GM12878 (cell line): ENCODE results near the gene PSRC1.

Experiments used
- ATF3 ChIP-seq: IDR thresholded peaks from 2 replicates; pipeline ENCODE4 v1.6.1; 2011; ENCODE audit warnings: low read depth, mild to moderate bottlenecking, low read length, moderate library complexity, borderline replicate concordance; ENCODE audit errors: extremely low read depth
- CTCF ChIP-seq, 3 experiments: IDR thresholded peaks in 2 of 3; conservative IDR thresholded peaks in 1 of 3; 2 replicates each; pipeline ENCODE4 v1.5.1; 2011; ENCODE audit warnings: low read depth in 3 of 3, low read length in 3 of 3, mild to moderate bottlenecking in 3 of 3, control low read depth in 2 of 3, moderate library complexity in 2 of 3, inconsistent platforms in 1 of 3, mixed read lengths in 1 of 3; ENCODE audit not compliant: control insufficient read depth in 2 of 3, insufficient read depth in 1 of 3; ENCODE audit errors: extremely low read depth in 1 of 3
- CUX1 ChIP-seq: IDR thresholded peaks from 2 replicates; pipeline ENCODE4 v1.6.1; 2012; ENCODE audit warnings: improper control_type of control experiment, low read depth, low read length; ENCODE audit not compliant: insufficient replicate concordance
- EZH2 ChIP-seq: IDR thresholded peaks from 2 replicates; pipeline ENCODE4 v1.6.1; 2012; ENCODE audit warnings: low read depth, mild to moderate bottlenecking, control low read depth, inconsistent platforms, low read length, borderline replicate concordance; ENCODE audit not compliant: control insufficient read depth
- MTA2 ChIP-seq: fragments of 450-650 bp; IDR thresholded peaks from 2 replicates; pipeline ENCODE4 v1.6.1; 2016; ENCODE audit warnings: low read depth, mild to moderate bottlenecking, moderate library complexity
- NFIC ChIP-seq: IDR thresholded peaks from 2 replicates; pipeline ENCODE4 v1.6.1; 2012; ENCODE audit warnings: low read depth, mild to moderate bottlenecking, inconsistent platforms, low read length, moderate library complexity
- NFYB ChIP-seq: IDR thresholded peaks from 2 replicates; pipeline ENCODE4 v1.6.1; 2011; ENCODE audit warnings: low read depth, mild to moderate bottlenecking, low read length, improper control_type of control experiment, moderate library complexity; ENCODE audit not compliant: insufficient read depth
- POLR2AphosphoS5 ChIP-seq: IDR thresholded peaks from 2 replicates; pipeline ENCODE4 v1.6.1; 2011; ENCODE audit warnings: mild to moderate bottlenecking, low read length, inconsistent platforms
- POU2F2 ChIP-seq: IDR thresholded peaks from 3 replicates; pipeline ENCODE4 v1.6.1; 2011; ENCODE audit warnings: low read depth, mild to moderate bottlenecking, low read length, borderline replicate concordance
- RAD21 ChIP-seq: IDR thresholded peaks from 2 replicates; pipeline ENCODE4 v1.6.1; 2011; ENCODE audit warnings: mild to moderate bottlenecking, low read depth, low read length, moderate library complexity; ENCODE audit not compliant: insufficient read depth
- RCOR1 ChIP-seq: conservative IDR thresholded peaks from 2 replicates; pipeline ENCODE4 v1.6.1; 2012; ENCODE audit warnings: low read depth, low read length, improper control_type of control experiment
- REST ChIP-seq: IDR thresholded peaks from 2 replicates; pipeline ENCODE4 v1.6.1; 2012; ENCODE audit warnings: mild to moderate bottlenecking, low read depth, low read length
- SIX5 ChIP-seq: IDR thresholded peaks from 2 replicates; pipeline ENCODE4 v1.6.1; 2011; ENCODE audit warnings: mild to moderate bottlenecking, low read depth, low read length, moderate library complexity; ENCODE audit not compliant: severe bottlenecking
- TBL1XR1 ChIP-seq: IDR thresholded peaks from 2 replicates; pipeline ENCODE4 v1.6.1; 2012; ENCODE audit warnings: low read depth, low read length, improper control_type of control experiment

- TF ChIP-seq EZH2 = no peak
- no peak for TF ChIP-seq POU2F2
- no peak for TF ChIP-seq TBL1XR1
- no peak for TF ChIP-seq RCOR1
- no peak for TF ChIP-seq REST
- no peak for TF ChIP-seq SIX5
- no peak for TF ChIP-seq CTCF (IDR thresholded peaks at IDR 0.05 in 2 of 3, conservative IDR thresholded peaks at IDR 0.05 in 1 of 3; ENCODE audit: control insufficient read depth in 2 of 3, extremely low read depth in 1 of 3, insufficient read depth in 1 of 3, low read depth in 3 of 3, low read length in 3 of 3)
- no peak for TF ChIP-seq CUX1
- no peak for TF ChIP-seq ATF3
- no peak for TF ChIP-seq NFYB
- TF ChIP-seq POLR2AphosphoS5 = no peak
- no peak for TF ChIP-seq RAD21
- no peak for TF ChIP-seq MTA2
- TF ChIP-seq NFIC = no peak
These were observed 13.8 kb upstream of the PSRC1 start for GRCh38 chr1:109296782-109297181.
